ENCODE data around the gene ARL4D. TPM values are rescaled to one million over a fixed set of nuclear protein-coding genes. Genes with fewer than 3 reads are reported as not detected.
"Not testable (repeated sequence)": the region's sequence is repeated elsewhere in the genome, so short reads cannot be mapped to it uniquely, and the experiment has no call there.

Gene ARL4D
- polyA plus RNA-seq, 1 donor from 2014 or later: 10.6 TPM

- not testable (repeated sequence) for H3K9ac ChIP-seq (ENCODE audit: low read length); H3K4me2 ChIP-seq (ENCODE audit: low read length)
These were observed 20.6 kb downstream of the ARL4D start for GRCh38 chr17:43419375-43419882.

GRCh38 chr17:43423777-43424455 lies 25.1 kb downstream of the ARL4D start:
- no peaks in the 10 kb centered on the region for H3K27me3 ChIP-seq (ENCODE audit: insufficient read depth, low read depth, low read length)
- H2AFZ ChIP-seq (ENCODE audit: low read depth, low read length): no peak overlapping the region
- no peaks in the 10 kb centered on the region for H3K79me2 ChIP-seq (replicated peaks; ENCODE audit: insufficient read depth, low read length)
- no peaks in the 10 kb centered on the region for H3K9me2 ChIP-seq (ENCODE audit: insufficient read depth, low read length)
- TF ChIP-seq TAF1 (IDR thresholded peaks at IDR 0.05; ENCODE audit: low read depth): no peak
- TF ChIP-seq, protein P1, sequence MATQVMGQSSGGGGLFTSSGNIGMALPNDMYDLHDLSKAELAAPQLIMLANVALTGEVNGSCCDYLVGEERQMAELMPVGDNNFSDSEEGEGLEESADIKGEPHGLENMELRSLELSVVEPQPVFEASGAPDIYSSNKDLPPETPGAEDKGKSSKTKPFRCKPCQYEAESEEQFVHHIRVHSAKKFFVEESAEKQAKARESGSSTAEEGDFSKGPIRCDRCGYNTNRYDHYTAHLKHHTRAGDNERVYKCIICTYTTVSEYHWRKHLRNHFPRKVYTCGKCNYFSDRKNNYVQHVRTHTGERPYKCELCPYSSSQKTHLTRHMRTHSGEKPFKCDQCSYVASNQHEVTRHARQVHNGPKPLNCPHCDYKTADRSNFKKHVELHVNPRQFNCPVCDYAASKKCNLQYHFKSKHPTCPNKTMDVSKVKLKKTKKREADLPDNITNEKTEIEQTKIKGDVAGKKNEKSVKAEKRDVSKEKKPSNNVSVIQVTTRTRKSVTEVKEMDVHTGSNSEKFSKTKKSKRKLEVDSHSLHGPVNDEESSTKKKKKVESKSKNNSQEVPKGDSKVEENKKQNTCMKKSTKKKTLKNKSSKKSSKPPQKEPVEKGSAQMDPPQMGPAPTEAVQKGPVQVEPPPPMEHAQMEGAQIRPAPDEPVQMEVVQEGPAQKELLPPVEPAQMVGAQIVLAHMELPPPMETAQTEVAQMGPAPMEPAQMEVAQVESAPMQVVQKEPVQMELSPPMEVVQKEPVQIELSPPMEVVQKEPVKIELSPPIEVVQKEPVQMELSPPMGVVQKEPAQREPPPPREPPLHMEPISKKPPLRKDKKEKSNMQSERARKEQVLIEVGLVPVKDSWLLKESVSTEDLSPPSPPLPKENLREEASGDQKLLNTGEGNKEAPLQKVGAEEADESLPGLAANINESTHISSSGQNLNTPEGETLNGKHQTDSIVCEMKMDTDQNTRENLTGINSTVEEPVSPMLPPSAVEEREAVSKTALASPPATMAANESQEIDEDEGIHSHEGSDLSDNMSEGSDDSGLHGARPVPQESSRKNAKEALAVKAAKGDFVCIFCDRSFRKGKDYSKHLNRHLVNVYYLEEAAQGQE (IDR thresholded peaks at IDR 0.05; ENCODE audit: borderline replicate concordance): no peak
- no peak for TF ChIP-seq MXI1 (conservative IDR thresholded peaks at IDR 0.05; ENCODE audit: poor library complexity, severe bottlenecking)
- TF ChIP-seq EP300 (conservative IDR thresholded peaks at IDR 0.05; ENCODE audit: poor library complexity, severe bottlenecking): no peak
- no peak for TF ChIP-seq RAD21 (conservative IDR thresholded peaks at IDR 0.05)
- TF ChIP-seq SMC3 (conservative IDR thresholded peaks at IDR 0.05; ENCODE audit: poor library complexity): no peak
- H3K4me3 ChIP-seq (ENCODE audit: low read length): no peak overlapping the region
- no peak overlapping the region for H3K27ac ChIP-seq (ENCODE audit: low read length)
- H3K4me2 ChIP-seq (ENCODE audit: low read length): no peak overlapping the region
- H3K36me3 ChIP-seq (ENCODE audit: insufficient read depth, low read length): no peaks in the 10 kb centered on the region
- H3F3A ChIP-seq (ENCODE audit: insufficient read depth, low read length, poor library complexity, severe bottlenecking): no peaks in the 10 kb centered on the region
- no peak overlapping the region for H3K9ac ChIP-seq (ENCODE audit: low read length)
- no peaks in the 10 kb centered on the region for H4K20me1 ChIP-seq (ENCODE audit: insufficient read depth)
- H3K9me3 ChIP-seq (ENCODE audit: low read length): no peaks in the 10 kb centered on the region

More at GRCh38 chr17:43419375-43419882, 20.6 kb downstream of the ARL4D start:
- H3K79me2 ChIP-seq (replicated peaks; ENCODE audit: insufficient read depth, low read length); H3K27me3 ChIP-seq (ENCODE audit: insufficient read depth, low read depth, low read length); H3F3A ChIP-seq (ENCODE audit: insufficient read depth, low read length, poor library complexity, severe bottlenecking); H3K4me3 ChIP-seq (ENCODE audit: low read length); H3K9me2 ChIP-seq (ENCODE audit: insufficient read depth, low read length); H4K20me1 ChIP-seq (ENCODE audit: insufficient read depth); H3K9me3 ChIP-seq (ENCODE audit: low read length); H3K27ac ChIP-seq (ENCODE audit: low read length); H3K36me3 ChIP-seq (ENCODE audit: insufficient read depth, low read length); H2AFZ ChIP-seq (ENCODE audit: low read depth, low read length): not testable (repeated sequence)

- Histone ChIP-seq H3K4me3 (ENCODE audit: low read length) (no peak overlapping the region), H3K27me3 (ENCODE audit: insufficient read depth, low read depth, low read length) (no peaks in the 10 kb centered on the region), H3K9me2 (ENCODE audit: insufficient read depth, low read length) (no peaks in the 10 kb centered on the region), H3K36me3 (ENCODE audit: insufficient read depth, low read length) (no peaks in the 10 kb centered on the region), H3K9me3 (ENCODE audit: low read length) (no peaks in the 10 kb centered on the region), H2AFZ (ENCODE audit: low read depth, low read length) (no peak overlapping the region), H3K27ac (ENCODE audit: low read length) (no peak overlapping the region), H3K9ac (ENCODE audit: low read length) (no peak overlapping the region), H3K79me2 (replicated peaks; ENCODE audit: insufficient read depth, low read length) (no peaks in the 10 kb centered on the region), H3K4me2 (ENCODE audit: low read length) (no peak overlapping the region), H3F3A (ENCODE audit: insufficient read depth, low read length, poor library complexity, severe bottlenecking) (no peaks in the 10 kb centered on the region), H4K20me1 (ENCODE audit: insufficient read depth) (no peaks in the 10 kb centered on the region)
- TF ChIP-seq EP300 (conservative IDR thresholded peaks at IDR 0.05; ENCODE audit: poor library complexity, severe bottlenecking) (no peak), MXI1 (conservative IDR thresholded peaks at IDR 0.05; ENCODE audit: poor library complexity, severe bottlenecking) (no peak), SMC3 (conservative IDR thresholded peaks at IDR 0.05; ENCODE audit: poor library complexity) (no peak), RAD21 (conservative IDR thresholded peaks at IDR 0.05) (no peak), EZH2 (IDR thresholded peaks at IDR 0.05; ENCODE audit: borderline replicate concordance, insufficient read depth, low read length, poor library complexity, severe bottlenecking) (no peak), POLR2AphosphoS5 (IDR thresholded peaks at IDR 0.05) (no peak), TAF1 (IDR thresholded peaks at IDR 0.05; ENCODE audit: low read depth) (no peak)
- TF ChIP-seq, protein P1 (IDR thresholded peaks at IDR 0.05; ENCODE audit: borderline replicate concordance): no peak
- TF ChIP-seq, protein P2, sequence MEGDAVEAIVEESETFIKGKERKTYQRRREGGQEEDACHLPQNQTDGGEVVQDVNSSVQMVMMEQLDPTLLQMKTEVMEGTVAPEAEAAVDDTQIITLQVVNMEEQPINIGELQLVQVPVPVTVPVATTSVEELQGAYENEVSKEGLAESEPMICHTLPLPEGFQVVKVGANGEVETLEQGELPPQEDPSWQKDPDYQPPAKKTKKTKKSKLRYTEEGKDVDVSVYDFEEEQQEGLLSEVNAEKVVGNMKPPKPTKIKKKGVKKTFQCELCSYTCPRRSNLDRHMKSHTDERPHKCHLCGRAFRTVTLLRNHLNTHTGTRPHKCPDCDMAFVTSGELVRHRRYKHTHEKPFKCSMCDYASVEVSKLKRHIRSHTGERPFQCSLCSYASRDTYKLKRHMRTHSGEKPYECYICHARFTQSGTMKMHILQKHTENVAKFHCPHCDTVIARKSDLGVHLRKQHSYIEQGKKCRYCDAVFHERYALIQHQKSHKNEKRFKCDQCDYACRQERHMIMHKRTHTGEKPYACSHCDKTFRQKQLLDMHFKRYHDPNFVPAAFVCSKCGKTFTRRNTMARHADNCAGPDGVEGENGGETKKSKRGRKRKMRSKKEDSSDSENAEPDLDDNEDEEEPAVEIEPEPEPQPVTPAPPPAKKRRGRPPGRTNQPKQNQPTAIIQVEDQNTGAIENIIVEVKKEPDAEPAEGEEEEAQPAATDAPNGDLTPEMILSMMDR (IDR thresholded peaks at IDR 0.05; ENCODE audit: poor library complexity, severe bottlenecking): no peak
These were observed 28.7 kb downstream of the ARL4D start for GRCh38 chr17:43427362-43428043.
